Measurements from ENCODE around the gene LARP4B. TPM values are rescaled to one million over a fixed set of nuclear protein-coding genes. Genes with fewer than 3 reads are reported as not detected.

LARP4B gene
- total RNA-seq, 2 experiments from 2014 or later: 99.0 to 103 TPM

GRCh38 chr10:968546-969199, 37.2 kb upstream of the LARP4B start:
- POLR2A ChIA-PET: no interaction called here
- Mint-ChIP-seq H3K4me1 (peaks cover 11% of the 10 kb centered on the region), H3K27ac (no peak overlapping the region)

DNA sequence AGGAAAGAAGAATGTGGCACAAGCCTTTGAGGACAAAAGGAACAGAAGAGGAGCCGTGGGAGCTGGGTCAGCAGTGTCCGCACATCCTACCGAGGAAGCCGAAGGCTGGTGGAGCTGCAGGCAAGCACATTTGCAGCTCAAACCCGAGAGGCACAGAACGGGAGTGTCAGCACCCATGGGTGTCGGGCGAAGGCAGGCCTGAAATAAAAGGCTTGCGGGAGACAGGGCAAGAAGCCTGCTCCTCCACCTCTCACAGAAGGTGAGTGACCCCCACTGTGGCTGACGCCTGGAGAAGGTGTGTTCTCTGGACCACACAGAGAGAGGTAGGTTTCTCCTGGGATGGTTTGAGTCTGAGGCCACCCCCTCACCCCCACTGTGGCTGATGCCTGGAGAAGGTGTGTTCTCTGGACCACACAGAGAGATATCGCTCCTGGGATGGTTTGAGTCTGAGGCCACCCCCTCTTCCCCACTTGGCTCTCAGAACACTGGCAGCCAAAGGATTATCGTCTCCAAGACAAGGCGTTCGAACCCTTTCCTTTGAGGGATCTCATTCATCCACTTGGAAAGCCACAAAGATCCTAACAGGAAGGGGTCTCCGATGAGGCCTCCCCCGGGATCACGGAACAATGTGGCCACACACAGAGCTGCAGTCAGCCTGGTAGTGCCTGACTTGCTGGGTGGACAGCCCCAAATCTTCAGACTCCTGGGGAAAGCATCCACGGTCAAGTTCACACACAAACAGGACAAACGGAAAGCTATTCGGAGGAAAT, 35.1 kb upstream of the LARP4B start:
- Mint-ChIP-seq H3K27me3 (peaks cover 30% of the 10 kb centered on the region), H3K9me3 (no peaks in the 10 kb centered on the region), H3K4me1 (peaks cover 11% of the 10 kb centered on the region), H3K36me3 (ENCODE audit: low read depth) (peaks cover 3% of the 10 kb centered on the region), H3K27ac (no peak overlapping the region), H3K4me3 (no peak overlapping the region)
- ChIA-PET POLR2A (no interaction called here), CTCF (no interaction called here)
- DNase-seq: no peak

More at GRCh38 chr10:968546-969199, 37.2 kb upstream of the LARP4B start:
- H3K9me3 Mint-ChIP-seq: no peaks in the 10 kb centered on the region
- peaks cover 3% of the 10 kb centered on the region for H3K36me3 Mint-ChIP-seq (ENCODE audit: low read depth)
- no peak overlapping the region for H3K4me3 Mint-ChIP-seq
- CTCF ChIA-PET: no interaction called here
- H3K27me3 Mint-ChIP-seq: peaks cover 34% of the 10 kb centered on the region
- DNase-seq: no peak

DNA sequence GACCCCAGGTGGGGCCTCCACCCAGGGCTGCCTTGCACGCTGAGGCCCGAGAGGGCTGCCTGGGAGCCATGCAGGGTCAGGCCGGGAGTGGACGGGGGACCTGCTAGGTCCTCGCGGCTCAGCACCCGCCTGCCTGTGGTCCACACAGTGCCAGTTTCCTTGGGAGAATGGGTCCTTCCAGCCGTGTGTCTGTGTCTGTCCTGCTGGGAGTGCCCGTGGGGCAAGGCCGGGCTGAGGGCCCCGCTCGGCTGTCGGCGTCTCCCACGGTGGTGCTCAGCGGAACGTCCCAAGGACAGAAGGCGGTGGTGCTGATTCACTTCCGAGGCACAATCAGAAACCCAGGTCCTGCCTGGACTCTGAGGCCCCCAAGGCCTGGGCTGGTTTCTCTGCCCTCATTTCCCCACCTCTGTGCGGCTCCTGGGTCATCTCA, 33.5 kb upstream of the LARP4B start:
- no peaks in the 10 kb centered on the region for H3K9me3 Mint-ChIP-seq
- H3K27ac Mint-ChIP-seq: no peak overlapping the region
- POLR2A ChIA-PET: no interaction called here
- DNase-seq: no peak
- H3K27me3 Mint-ChIP-seq: peaks cover 24% of the 10 kb centered on the region
- peaks cover 11% of the 10 kb centered on the region for H3K4me1 Mint-ChIP-seq
- no peak overlapping the region for H3K4me3 Mint-ChIP-seq
- CTCF ChIA-PET: no interaction called here
- peaks cover 3% of the 10 kb centered on the region for H3K36me3 Mint-ChIP-seq (ENCODE audit: low read depth)

GRCh38 chr10:964321-964987, 32.9 kb upstream of the LARP4B start:
- Mint-ChIP-seq H3K27ac (no peak overlapping the region), H3K4me1 (peaks cover 11% of the 10 kb centered on the region), H3K9me3 (no peaks in the 10 kb centered on the region), H3K36me3 (ENCODE audit: low read depth) (peaks cover 3% of the 10 kb centered on the region), H3K27me3 (peaks cover 23% of the 10 kb centered on the region), H3K4me3 (no peak overlapping the region)
- no peak for DNase-seq
- CTCF ChIA-PET: no interaction called here
- POLR2A ChIA-PET: no interaction called here

GRCh38 chr10:963655-964054, 32.1 kb upstream of the LARP4B start:
- CTCF ChIA-PET: no interaction called here
- H3K27me3 Mint-ChIP-seq: peaks cover 16% of the 10 kb centered on the region
- no peaks in the 10 kb centered on the region for H3K9me3 Mint-ChIP-seq
- POLR2A ChIA-PET: no interaction called here
- peaks cover 11% of the 10 kb centered on the region for H3K4me1 Mint-ChIP-seq
- H3K27ac Mint-ChIP-seq: no peak overlapping the region
- H3K4me3 Mint-ChIP-seq: no peak overlapping the region
- H3K36me3 Mint-ChIP-seq (ENCODE audit: low read depth): peaks cover 3% of the 10 kb centered on the region
- no peak for DNase-seq

DNA sequence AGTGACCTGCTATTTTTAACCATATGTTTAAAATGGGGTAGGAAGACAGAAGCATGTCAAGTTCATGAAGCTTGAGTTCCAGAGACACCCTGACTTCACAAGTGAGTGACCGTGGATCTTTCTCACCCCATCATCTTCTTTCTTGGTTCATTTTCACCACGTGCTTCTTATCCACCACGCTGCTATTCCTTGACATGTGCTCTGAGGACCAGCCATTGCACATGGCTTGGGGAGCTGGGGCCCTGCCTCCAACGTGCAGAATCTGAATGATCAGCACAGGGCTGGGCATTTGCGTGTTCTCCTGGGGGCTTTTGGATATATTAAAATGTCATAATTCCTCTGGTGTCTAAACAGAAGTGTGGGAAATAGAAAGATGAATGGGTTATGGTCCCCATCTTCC, 31.7 kb upstream of the LARP4B start:
- CTCF ChIA-PET: no interaction called here
- no peak for DNase-seq
- POLR2A ChIA-PET: no interaction called here
- peaks cover 3% of the 10 kb centered on the region for H3K36me3 Mint-ChIP-seq (ENCODE audit: low read depth)
- H3K4me3 Mint-ChIP-seq: no peak overlapping the region
- peaks cover 12% of the 10 kb centered on the region for H3K27me3 Mint-ChIP-seq
- H3K27ac Mint-ChIP-seq: no peak overlapping the region
- H3K4me1 Mint-ChIP-seq: peaks cover 11% of the 10 kb centered on the region
- H3K9me3 Mint-ChIP-seq: no peaks in the 10 kb centered on the region

GRCh38 chr10:962342-962741, 30.8 kb upstream of the LARP4B start:
- peaks cover 10% of the 10 kb centered on the region for H3K4me1 Mint-ChIP-seq
- H3K4me3 Mint-ChIP-seq: no peak overlapping the region
- peaks cover 3% of the 10 kb centered on the region for H3K36me3 Mint-ChIP-seq (ENCODE audit: low read depth)
- peaks cover 9% of the 10 kb centered on the region for H3K27me3 Mint-ChIP-seq
- ChIA-PET CTCF (no interaction called here), POLR2A (no interaction called here)
- H3K9me3 Mint-ChIP-seq: no peaks in the 10 kb centered on the region
- H3K27ac Mint-ChIP-seq: no peak overlapping the region
- no peak for DNase-seq

- ChIA-PET POLR2A (no interaction called here), CTCF (no interaction called here)
- Mint-ChIP-seq H3K27me3 (peaks cover 8% of the 10 kb centered on the region), H3K9me3 (no peaks in the 10 kb centered on the region), H3K27ac (no peak overlapping the region), H3K4me1 (no peaks in the 10 kb centered on the region), H3K36me3 (ENCODE audit: low read depth) (no peaks in the 10 kb centered on the region), H3K4me3 (no peak overlapping the region)
- no peak for DNase-seq
Observed at GRCh38 chr10:958856-959255, 27.4 kb upstream of the LARP4B start.

DNA sequence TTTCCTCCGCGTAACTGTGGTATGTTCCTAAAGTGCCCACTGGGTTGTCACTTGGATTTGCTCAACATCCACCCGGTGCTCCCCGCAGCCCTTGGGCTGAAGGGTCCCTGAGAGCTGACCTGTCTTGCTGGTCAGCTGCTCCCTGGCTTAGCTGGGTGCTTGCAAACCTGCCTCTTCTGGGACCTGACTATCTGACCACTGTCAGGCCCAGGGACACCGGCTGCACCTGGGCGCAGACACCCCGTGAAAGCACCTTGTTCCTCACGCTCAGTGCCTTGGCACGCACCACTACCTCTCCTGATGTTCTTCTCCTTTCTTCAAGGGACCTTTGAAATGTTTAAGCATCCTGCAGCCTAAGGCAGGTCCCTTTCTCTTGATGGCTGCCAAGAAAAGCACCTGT, 26.6 kb upstream of the LARP4B start:
- DNase-seq: no peak
- H3K27me3 Mint-ChIP-seq: peaks cover 8% of the 10 kb centered on the region
- no peak overlapping the region for H3K4me3 Mint-ChIP-seq
- H3K4me1 Mint-ChIP-seq: no peaks in the 10 kb centered on the region
- H3K27ac Mint-ChIP-seq: no peak overlapping the region
- POLR2A ChIA-PET: no interaction called here
- H3K9me3 Mint-ChIP-seq: no peaks in the 10 kb centered on the region
- CTCF ChIA-PET: interaction anchor here (1.8 kb wide), 1 partner anchor 15 kb away, joined by 3 read pairs; no protein-coding TSS in a partner anchor
- no peaks in the 10 kb centered on the region for H3K36me3 Mint-ChIP-seq (ENCODE audit: low read depth)

DNA sequence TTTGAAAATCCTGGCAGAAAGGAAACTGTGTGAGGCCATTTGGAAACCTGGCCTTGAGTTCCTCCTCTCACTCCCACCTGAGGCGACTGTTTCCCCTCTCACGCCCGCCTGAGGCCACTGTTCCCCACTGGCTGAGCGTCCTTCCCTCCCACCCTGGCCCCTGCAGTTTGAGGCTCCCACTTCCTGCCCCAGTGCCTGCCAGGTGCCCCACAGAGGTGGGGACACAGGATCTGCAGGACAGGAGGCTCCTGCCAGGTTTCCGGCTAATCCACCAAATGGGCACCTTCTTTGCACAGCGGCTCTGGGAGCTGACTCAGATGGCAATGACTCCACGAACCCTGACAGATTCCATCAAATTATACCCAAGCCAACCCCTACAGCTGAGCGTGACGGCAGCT, 24.3 kb upstream of the LARP4B start:
- H3K27ac Mint-ChIP-seq: no peak overlapping the region
- ChIA-PET POLR2A (no interaction called here), CTCF (no interaction called here)
- no peak for DNase-seq
- H3K9me3 Mint-ChIP-seq: no peaks in the 10 kb centered on the region
- H3K36me3 Mint-ChIP-seq (ENCODE audit: low read depth): no peaks in the 10 kb centered on the region
- H3K4me1 Mint-ChIP-seq: no peaks in the 10 kb centered on the region
- peaks cover 9% of the 10 kb centered on the region for H3K27me3 Mint-ChIP-seq
- no peak overlapping the region for H3K4me3 Mint-ChIP-seq

GRCh38 chr10:955127-955819, 23.8 kb upstream of the LARP4B start:
- POLR2A ChIA-PET: no interaction called here
- Mint-ChIP-seq H3K36me3 (ENCODE audit: low read depth) (no peaks in the 10 kb centered on the region), H3K9me3 (no peaks in the 10 kb centered on the region), H3K27me3 (peaks cover 11% of the 10 kb centered on the region), H3K4me3 (no peak overlapping the region), H3K27ac (no peak overlapping the region), H3K4me1 (no peaks in the 10 kb centered on the region)
- CTCF ChIA-PET: no interaction called here
- no peak for DNase-seq

GRCh38 chr10:954396-954795, 22.9 kb upstream of the LARP4B start:
- Mint-ChIP-seq H3K4me1 (no peaks in the 10 kb centered on the region), H3K4me3 (no peak overlapping the region), H3K9me3 (no peaks in the 10 kb centered on the region), H3K36me3 (ENCODE audit: low read depth) (no peaks in the 10 kb centered on the region), H3K27me3 (peaks cover 15% of the 10 kb centered on the region), H3K27ac (no peak overlapping the region)
- ChIA-PET CTCF (no interaction called here), POLR2A (no interaction called here)
- DNase-seq: no peak

DNA sequence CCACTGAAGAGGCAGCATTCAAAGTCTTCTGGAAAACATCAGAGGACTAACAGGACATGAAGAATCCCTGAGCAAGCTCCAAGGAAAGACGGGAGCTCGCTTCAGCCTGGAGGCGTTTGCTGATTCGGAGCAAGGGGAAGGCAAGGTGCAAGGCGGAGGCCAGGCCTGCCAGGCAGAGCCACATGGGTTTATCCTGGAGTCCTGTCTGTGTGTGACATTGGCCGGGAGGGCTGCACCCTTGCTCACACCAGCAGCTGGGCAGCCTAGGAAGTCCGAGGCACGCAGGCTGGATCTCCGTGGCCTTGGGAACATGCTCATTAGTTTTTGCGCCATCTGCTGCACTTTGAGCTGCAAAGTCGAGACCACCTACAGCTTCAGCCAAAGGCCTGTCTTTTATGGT, 22.3 kb upstream of the LARP4B start:
- CTCF ChIA-PET: no interaction called here
- Mint-ChIP-seq H3K9me3 (no peaks in the 10 kb centered on the region), H3K4me1 (no peaks in the 10 kb centered on the region), H3K36me3 (ENCODE audit: low read depth) (no peaks in the 10 kb centered on the region), H3K27me3 (peaks cover 16% of the 10 kb centered on the region), H3K4me3 (no peak overlapping the region), H3K27ac (no peak overlapping the region)
- no peak for DNase-seq
- POLR2A ChIA-PET: no interaction called here

Measured in activated CD4-positive, alpha-beta memory T cell treated with anti-CD3 and anti-CD28 coated beads, Interleukin-2, amount 10 ng/mL, durations not matched to agents 7 days and 5 days (primary cell).